Chondrocyte (in vitro differentiated cells): ENCODE results near the gene PWWP2B. TPM values are rescaled to one million over a fixed set of nuclear protein-coding genes. Genes with fewer than 3 reads are reported as not detected.
A peak's percentile ranks its signal among the peaks of the same experiment; 100 is the strongest.

ENCODE experiments used
- DNase-seq: peaks from one replicate; pipeline ENCODE4 v3.0.0; 2021; ENCODE audit warnings: mixed read lengths, low spot score
- H3K27ac Mint-ChIP-seq: one replicate; pipeline ENCODE4 v1.8.0; 2021; ENCODE audit warnings: mild to moderate bottlenecking, moderate library complexity, mixed read lengths; ENCODE audit not compliant: unreplicated experiment
- H3K27me3 Mint-ChIP-seq: 2 replicates; pipeline ENCODE4 v1.8.0; 2021; ENCODE audit warnings: low read depth, mixed read lengths
- H3K36me3 Mint-ChIP-seq: 2 replicates; pipeline ENCODE4 v1.8.0; 2021; ENCODE audit warnings: low read depth, mixed read lengths
- H3K4me1 Mint-ChIP-seq: 2 replicates; pipeline ENCODE4 v1.8.0; 2021; ENCODE audit warnings: low read depth, mild to moderate bottlenecking, mixed read lengths
- H3K4me3 Mint-ChIP-seq: one replicate; pipeline ENCODE4 v1.8.0; 2021; ENCODE audit warnings: mild to moderate bottlenecking, moderate library complexity, mixed read lengths; ENCODE audit not compliant: unreplicated experiment
- H3K9me3 Mint-ChIP-seq: 2 replicates; pipeline ENCODE4 v1.8.0; 2021; ENCODE audit warnings: low read depth, mixed read lengths
- CTCF ChIP-seq: fragments of 200-600 bp; sonication (generic); IDR thresholded peaks from 2 replicates; pipeline ENCODE4 v1.5.0; 2021; ENCODE audit warnings: antibody characterized with exemption, mild to moderate bottlenecking, moderate library complexity
- total RNA-seq: library from RNA; stranded (reverse); gene quantifications from 3 replicates; pipeline ENCODE4 v1.2.1, GENCODE V29; 2021

Gene PWWP2B
- total RNA-seq, 1 donor from 2014 or later = 13.2 TPM

GRCh38 chr10:132412316-132413192, 15.6 kb downstream of the PWWP2B start:
- Mint-ChIP-seq H3K4me1 (peaks cover 57% of the 10 kb centered on the region), H3K36me3 (peaks cover 5% of the 10 kb centered on the region), H3K4me3 (no peak overlapping the region), H3K27me3 (no peaks in the 10 kb centered on the region), H3K9me3 (no peaks in the 10 kb centered on the region), H3K27ac (peak overlapping the region; percentile 88)
- no peak for DNase-seq
- no peak for TF ChIP-seq CTCF

- peaks cover 57% of the 10 kb centered on the region for H3K4me1 Mint-ChIP-seq
- TF ChIP-seq CTCF = no peak
- no peak for DNase-seq
- no peaks in the 10 kb centered on the region for H3K9me3 Mint-ChIP-seq
- H3K27me3 Mint-ChIP-seq = no peaks in the 10 kb centered on the region
- peak overlapping the region; percentile 61 for H3K27ac Mint-ChIP-seq
- H3K4me3 Mint-ChIP-seq = no peak overlapping the region
- peaks cover 5% of the 10 kb centered on the region for H3K36me3 Mint-ChIP-seq
These were observed 16.5 kb downstream of the PWWP2B start for GRCh38 chr10:132413226-132414205.

- no peaks in the 10 kb centered on the region for H3K27me3 Mint-ChIP-seq
- H3K27ac Mint-ChIP-seq = peak overlapping the region; percentile 8
- H3K4me1 Mint-ChIP-seq = peaks cover 64% of the 10 kb centered on the region
- DNase-seq = no peak
- H3K9me3 Mint-ChIP-seq = no peaks in the 10 kb centered on the region
- TF ChIP-seq CTCF = no peak
- no peak overlapping the region for H3K4me3 Mint-ChIP-seq
- peaks cover 5% of the 10 kb centered on the region for H3K36me3 Mint-ChIP-seq
These were observed 17.5 kb downstream of the PWWP2B start for GRCh38 chr10:132414402-132415016.

- H3K4me3 Mint-ChIP-seq = no peak overlapping the region
- no peak for TF ChIP-seq CTCF
- peaks cover 5% of the 10 kb centered on the region for H3K36me3 Mint-ChIP-seq
- H3K9me3 Mint-ChIP-seq = no peaks in the 10 kb centered on the region
- no peak for DNase-seq
- H3K27ac Mint-ChIP-seq = peak overlapping the region; percentile 25
- H3K27me3 Mint-ChIP-seq = no peaks in the 10 kb centered on the region
- H3K4me1 Mint-ChIP-seq = peaks cover 61% of the 10 kb centered on the region
These were observed 18.3 kb downstream of the PWWP2B start for GRCh38 chr10:132415255-132415654.

GRCh38 chr10:132415956-132416355, 19.0 kb downstream of the PWWP2B start:
- Mint-ChIP-seq H3K36me3 (peaks cover 5% of the 10 kb centered on the region), H3K27me3 (no peaks in the 10 kb centered on the region), H3K4me3 (no peak overlapping the region), H3K9me3 (no peaks in the 10 kb centered on the region), H3K27ac (peak overlapping the region; percentile 2), H3K4me1 (peaks cover 66% of the 10 kb centered on the region)
- DNase-seq = no peak
- TF ChIP-seq CTCF = no peak
